Common myeloid progenitor, CD34-positive (primary cell): ENCODE measurements around the gene EFNA4.

Experiments
- CTCF ChIA-PET: fragments of 350-600 bp; sonication (Branson Sonifier 250); formaldehyde crosslinking; loops from one replicate; lab custom pipeline; 2021; ENCODE audit warnings: antibody characterized with exemption; lab: Charles Lee
- POLR2A ChIA-PET: fragments of 350-600 bp; sonication (Branson Sonifier 250); formaldehyde crosslinking; loops from one replicate; lab custom pipeline; 2021; ENCODE audit warnings: antibody characterized with exemption; lab: Charles Lee
- DNase-seq, 3 donors: peaks; one replicate each; pipeline versions ENCODE4 v3.0.0 to v3.0.0-alpha.2; 2013
- H3K27ac ChIP-seq, 2 experiments: 1 replicate in 1 of 2; 2 replicates in 1 of 2; pipeline ENCODE4 v1.7.0; 2013; ENCODE audit warnings: inconsistent platforms in 2 of 2, low read length in 2 of 2, mild to moderate bottlenecking in 2 of 2, low read depth in 1 of 2, moderate library complexity in 1 of 2; ENCODE audit not compliant: severe bottlenecking in 2 of 2, insufficient read depth in 1 of 2, poor library complexity in 1 of 2
- H3K27me3 ChIP-seq, 5 experiments: replicated peaks in 2 of 5; 1 replicate in 3 of 5; 2 replicates in 2 of 5; pipeline versions ENCODE4 v1.6.1 to v1.7.0; 2013; ENCODE audit warnings: low read length in 4 of 5, mild to moderate bottlenecking in 2 of 5, moderate library complexity in 2 of 5, inconsistent platforms in 1 of 5; ENCODE audit not compliant: insufficient read depth in 5 of 5, control insufficient read depth in 4 of 5
- H3K36me3 ChIP-seq, 4 experiments: 1 replicate in 2 of 4; 2 replicates in 2 of 4; pipeline versions ENCODE4 v1.6.1 to v1.7.0; 2013; ENCODE audit warnings: low read length in 3 of 4, control low read depth in 1 of 4, mild to moderate bottlenecking in 1 of 4; ENCODE audit not compliant: control insufficient read depth in 4 of 4, insufficient read depth in 4 of 4
- H3K4me1 ChIP-seq, 4 experiments: 1 replicate in 3 of 4; 2 replicates in 1 of 4; pipeline versions ENCODE4 v1.6.1 to v1.7.1; 2013; ENCODE audit warnings: low read length in 3 of 4, mild to moderate bottlenecking in 3 of 4, control low read depth in 1 of 4, inconsistent platforms in 1 of 4, moderate library complexity in 1 of 4; ENCODE audit not compliant: control insufficient read depth in 4 of 4, insufficient read depth in 4 of 4; ENCODE audit errors: control extremely low read depth in 1 of 4
- H3K4me3 ChIP-seq, 7 experiments: 1 replicate in 4 of 7; 2 replicates in 3 of 7; pipeline versions ENCODE4 v1.5.1 to v1.7.0; 2013; ENCODE audit warnings: mild to moderate bottlenecking in 7 of 7, low read length in 6 of 7, moderate library complexity in 6 of 7, inconsistent platforms in 2 of 7, low read depth in 2 of 7, control low read depth in 1 of 7; ENCODE audit not compliant: insufficient read depth in 4 of 7, control insufficient read depth in 1 of 7; ENCODE audit errors: extremely low read depth in 1 of 7
- H3K9me3 ChIP-seq, 5 experiments: 1 replicate in 4 of 5; 2 replicates in 1 of 5; pipeline versions ENCODE4 v1.6.1 to v1.7.1; 2013; ENCODE audit warnings: low read length in 4 of 5, mild to moderate bottlenecking in 2 of 5, inconsistent platforms in 1 of 5, low read depth in 1 of 5, moderate library complexity in 1 of 5; ENCODE audit not compliant: control insufficient read depth in 4 of 5, insufficient read depth in 2 of 5; ENCODE audit errors: control extremely low read depth in 1 of 5
- WGBS: methylation state at CpG from one replicate; pipeline ENCODE4 v1.1.5; 2013; ENCODE audit not compliant: insufficient coverage; 5-methylcytosine and 5-hydroxymethylcytosine counted together

Gene EFNA4

GRCh38 chr1:155082301-155083051 is 18.9 kb downstream of the EFNA4 start:
- Histone ChIP-seq H3K4me3 (peak overlapping the region in 5 of 7 experiments; percentile 10 to 58 (median 34)), H3K4me1 (peaks cover 3 to 83% (median 78%) of the 10 kb centered on the region in 4 experiments), H3K27me3 (peaks cover 0 to 63% (median 37%) of the 10 kb centered on the region in 5 experiments), H3K9me3 (no peaks in the 10 kb centered on the region), H3K27ac (no peak overlapping the region), H3K36me3 (no peaks in the 10 kb centered on the region)
- DNase-seq: peak in 1 of 3 donors; percentile 36
- CTCF ChIA-PET: interaction anchor here (0.9 to 5.5 kb wide), 4 partner anchors 9 to 24 kb away, joined by 3 to 168 read pairs (median 6); partner anchors contain the start of genes ADAM15 and EFNA4
- 3% methylated on average over 30 of the region's 36 CpGs for WGBS
- POLR2A ChIA-PET: no interaction called here

- Histone ChIP-seq H3K36me3 (no peaks in the 10 kb centered on the region), H3K4me1 (peaks cover 3 to 84% (median 77%) of the 10 kb centered on the region in 4 experiments), H3K9me3 (no peaks in the 10 kb centered on the region), H3K27ac (no peak overlapping the region), H3K27me3 (peaks cover 0 to 58% (median 37%) of the 10 kb centered on the region in 5 experiments), H3K4me3 (peak overlapping the region in 2 of 7 experiments; percentile 34 to 57)
- WGBS: 78% methylated on average over 5 of the region's 6 CpGs
- ChIA-PET CTCF (interaction anchor here (0.9 to 5.5 kb wide), 7 partner anchors 8 to 68 kb away, joined by 3 to 168 read pairs (median 4); partner anchors contain the start of genes ADAM15 and EFNA4), POLR2A (no interaction called here)
- no peak for DNase-seq
Measured at GRCh38 chr1:155083052-155083541, 19.6 kb downstream of the EFNA4 start.

GRCh38 chr1:155083865-155084721 is 20.6 kb downstream of the EFNA4 start:
- ChIA-PET CTCF (interaction anchor here (1.0 to 5.5 kb wide), 19 partner anchors 9 to 140 kb away, joined by 3 to 168 read pairs (median 7); partner anchors contain the start of genes ADAM15, EFNA4, KRTCAP2 and SLC50A1), POLR2A (interaction anchor here (0.8 to 2.0 kb wide), 2 partner anchors 21 to 83 kb away, joined by 3 to 10 read pairs; partner anchors contain the start of gene EFNA4)
- H3K27ac ChIP-seq: no peak overlapping the region
- 53% methylated on average over 11 of the region's 21 CpGs for WGBS
- no peaks in the 10 kb centered on the region for H3K9me3 ChIP-seq
- peak overlapping the region in 6 of 7 experiments; percentile 77 to 92 (median 83) for H3K4me3 ChIP-seq
- peaks cover 3 to 75% (median 70%) of the 10 kb centered on the region in 4 experiments for H3K4me1 ChIP-seq
- peak in 2 of 3 donors; percentile 67 to 70 for DNase-seq
- H3K27me3 ChIP-seq: peaks cover 0 to 50% (median 34%) of the 10 kb centered on the region in 5 experiments
- no peaks in the 10 kb centered on the region for H3K36me3 ChIP-seq

- peak overlapping the region; percentile 46 to 71 for H3K27ac ChIP-seq
- no peaks in the 10 kb centered on the region for H3K9me3 ChIP-seq
- CTCF ChIA-PET: interaction anchor here (0.7 to 5.5 kb wide), 28 partner anchors 10 to 149 kb away, joined by 3 to 168 read pairs (median 6); partner anchors contain the start of genes ADAM15, EFNA4, KRTCAP2 and PMVK
- DNase-seq: peak; percentile 94 to 96 (median 96)
- 0% methylated on average over 46 of the region's 67 CpGs for WGBS
- POLR2A ChIA-PET: interaction anchor here (0.8 to 2.1 kb wide), 3 partner anchors 22 to 88 kb away, joined by 3 to 10 read pairs (median 5); partner anchors contain the start of genes EFNA4 and KRTCAP2
- H3K27me3 ChIP-seq: peaks cover 0 to 42% (median 27%) of the 10 kb centered on the region in 5 experiments
- no peaks in the 10 kb centered on the region for H3K36me3 ChIP-seq
- peak overlapping the region; percentile 72 to 92 (median 83) for H3K4me3 ChIP-seq
- peaks cover 3 to 67% (median 62%) of the 10 kb centered on the region in 4 experiments for H3K4me1 ChIP-seq
Measured at GRCh38 chr1:155084722-155085503, 21.4 kb downstream of the EFNA4 start.

GRCh38 chr1:155085504-155086127 is 22.1 kb downstream of the EFNA4 start:
- Histone ChIP-seq H3K4me1 (peaks cover 3 to 60% (median 55%) of the 10 kb centered on the region in 4 experiments), H3K36me3 (no peaks in the 10 kb centered on the region), H3K27ac (peak overlapping the region; percentile 46 to 71), H3K4me3 (peak overlapping the region; percentile 72 to 92 (median 83)), H3K27me3 (peaks cover 0 to 35% (median 22%) of the 10 kb centered on the region in 5 experiments), H3K9me3 (no peaks in the 10 kb centered on the region)
- ChIA-PET POLR2A (interaction anchor here (2.0 to 2.1 kb wide), 2 partner anchors 22 to 87 kb away, joined by 5 to 10 read pairs; partner anchors contain the start of genes EFNA4 and KRTCAP2), CTCF (interaction anchor here (0.8 to 5.5 kb wide), 26 partner anchors 10 to 141 kb away, joined by 3 to 168 read pairs (median 7); partner anchors contain the start of genes ADAM15, EFNA4, KRTCAP2 and SLC50A1)
- peak in 2 of 3 donors; percentile 72 to 77 for DNase-seq
- 0% methylated on average over 20 of the region's 32 CpGs for WGBS
